Ovary (tissue), 9 donors: ENCODE measurements around the gene CACNA2D1. TPM values are rescaled to one million over a fixed set of nuclear protein-coding genes. Genes with fewer than 3 reads are reported as not detected.

Source experiments
- DNase-seq, 5 donors: peaks; one replicate each; pipeline ENCODE4 v3.0.0-alpha.2; 2019 to 2020
- H3K27ac ChIP-seq, 2 donors: fragments of 200-600 bp; one replicate each; pipeline versions ENCODE4 v1.5.1 to v1.8.0; 2019 to 2022
- H3K27me3 ChIP-seq: fragments of 200-600 bp; one replicate; pipeline ENCODE4 v1.8.0; 2022
- H3K36me3 ChIP-seq: fragments of 200-600 bp; sonication (generic); one replicate; pipeline ENCODE4 v1.5.1; 2019
- H3K4me1 ChIP-seq: one replicate; pipeline ENCODE4 v1.8.1; 2013; ENCODE audit warnings: mild to moderate bottlenecking, moderate library complexity; ENCODE audit not compliant: insufficient read depth
- H3K4me3 ChIP-seq: fragments of 200-600 bp; sonication (generic); one replicate; pipeline ENCODE4 v1.5.1; 2017
- H3K9me3 ChIP-seq, 2 donors: fragments of 200-600 bp in 1 of 2; sonication (generic) in 1 of 2; one replicate each; pipeline versions ENCODE4 v1.5.1 to v1.8.1; 2013 to 2019; ENCODE audit warnings: mild to moderate bottlenecking in 1 of 2, moderate library complexity in 1 of 2
- EP300 ChIP-seq: sonication (generic); formaldehyde crosslinking; IDR thresholded peaks from one replicate; pipeline ENCODE4 v1.6.1; 2017; ENCODE audit warnings: antibody characterized with exemption
- POLR2A ChIP-seq: fragments of 450-650 bp; IDR thresholded peaks from one replicate; pipeline ENCODE4 v1.6.1; 2017; ENCODE audit warnings: antibody characterized with exemption, mild to moderate bottlenecking, moderate library complexity
- WGBS, 3 donors: extraction: QIAGEN DNeasy Blood & Tissue Kit in 1 of 3; methylation state at CpG; one replicate each; pipeline versions ENCODE4 v1.1.5 to v1.1.7; 2013 to 2017; 5-methylcytosine and 5-hydroxymethylcytosine counted together
- intact Hi-C, 4 donors: fragments of 100-400 bp; cut with DNase I; formaldehyde crosslinking; loops; one replicate each; pipeline versions ENCODE4 v1.11.0 to v1.15.1; 2022 to 2023
- polyA plus RNA-seq, 2 donors: library from polyadenylated mRNA; stranded (reverse); fragments of 200-250 nt in 1 of 2; fragments of 350-450 nt in 1 of 2; fragmentation: Illumina TruSeq in 1 of 2; extraction: RNeasy Lipid Tissue Mini Kit (QIAGEN cat#74804) in 1 of 2; gene quantifications; one replicate each; pipeline ENCODE4 v1.2.3, GENCODE V29; 2013 to 2014
- total RNA-seq, 7 donors: library from RNA; depleted of rRNA in 2 of 7; stranded (reverse); fragments of >200 nt in 2 of 7; fragmentation: NEBNext Ultra II Directional in 3 of 7; extraction: Animal tissue kit (Norgen Biotek cat#: 25700) in 3 of 7; gene quantifications; one replicate each; pipeline versions ENCODE4 v1.1.0 to v1.2.4, GENCODE V29; 2016 to 2023
- TF ChIP-seq, protein P1 (sequence below), 3 donors: fragments of 450-650 bp in 2 of 3; fragments of 200-600 bp in 1 of 3; IDR thresholded peaks; one replicate each; pipeline versions ENCODE4 v1.5.1 to v1.8.0; 2016 to 2022; ENCODE audit warnings: antibody characterized with exemption in 3 of 3, mild to moderate bottlenecking in 1 of 3
- donor health status: DM: no; HTN: no; CAD: no; lungs with moderate emphysema.
- donor health status: DM: no; HTN: no; CAD: no.
- donor health status: Bipolar disorder and iron deficiency.
- donor health status: DM: yes; HTN: yes; CAD: no.
- donor health status: DM: no; HTN: no; CAD: no.
- donor health status: DM: yes; HTN: yes; CAD: no.

CACNA2D1 gene
- total and polyA plus RNA-seq, 9 donors, result 6.6 to 34.2 (median 18.8) TPM

- no peak overlapping the region for H3K27ac ChIP-seq
- H3K9me3 ChIP-seq, result no peaks in the 10 kb centered on the region
- H3K27me3 ChIP-seq, result no peaks in the 10 kb centered on the region
- TF ChIP-seq, protein P1, sequence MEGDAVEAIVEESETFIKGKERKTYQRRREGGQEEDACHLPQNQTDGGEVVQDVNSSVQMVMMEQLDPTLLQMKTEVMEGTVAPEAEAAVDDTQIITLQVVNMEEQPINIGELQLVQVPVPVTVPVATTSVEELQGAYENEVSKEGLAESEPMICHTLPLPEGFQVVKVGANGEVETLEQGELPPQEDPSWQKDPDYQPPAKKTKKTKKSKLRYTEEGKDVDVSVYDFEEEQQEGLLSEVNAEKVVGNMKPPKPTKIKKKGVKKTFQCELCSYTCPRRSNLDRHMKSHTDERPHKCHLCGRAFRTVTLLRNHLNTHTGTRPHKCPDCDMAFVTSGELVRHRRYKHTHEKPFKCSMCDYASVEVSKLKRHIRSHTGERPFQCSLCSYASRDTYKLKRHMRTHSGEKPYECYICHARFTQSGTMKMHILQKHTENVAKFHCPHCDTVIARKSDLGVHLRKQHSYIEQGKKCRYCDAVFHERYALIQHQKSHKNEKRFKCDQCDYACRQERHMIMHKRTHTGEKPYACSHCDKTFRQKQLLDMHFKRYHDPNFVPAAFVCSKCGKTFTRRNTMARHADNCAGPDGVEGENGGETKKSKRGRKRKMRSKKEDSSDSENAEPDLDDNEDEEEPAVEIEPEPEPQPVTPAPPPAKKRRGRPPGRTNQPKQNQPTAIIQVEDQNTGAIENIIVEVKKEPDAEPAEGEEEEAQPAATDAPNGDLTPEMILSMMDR (IDR thresholded peaks at IDR 0.05), result no peak
- no peak for TF ChIP-seq POLR2A
- TF ChIP-seq EP300, result no peak
- H3K4me3 ChIP-seq, result no peak overlapping the region
- DNase-seq, result no peak
- intact Hi-C loops, result no loop called here
- peaks cover 6% of the 10 kb centered on the region for H3K4me1 ChIP-seq
- H3K36me3 ChIP-seq, result no peaks in the 10 kb centered on the region
Measured at GRCh38 chr7:82212466-82212865, 231.1 kb downstream of the CACNA2D1 start.

GRCh38 chr7:82211333-82211732 lies 232.2 kb downstream of the CACNA2D1 start:
- WGBS, 3 donors, result 95 to 97% (median 96%) methylated on average over 1 of the region's 1 CpG
- Histone ChIP-seq H3K27ac (no peak overlapping the region), H3K9me3 (no peaks in the 10 kb centered on the region), H3K4me3 (no peak overlapping the region), H3K4me1 (peaks cover 6% of the 10 kb centered on the region), H3K36me3 (no peaks in the 10 kb centered on the region), H3K27me3 (no peaks in the 10 kb centered on the region)
- intact Hi-C loops, result no loop called here
- TF ChIP-seq POLR2A (no peak), EP300 (no peak)
- TF ChIP-seq, protein P1 (IDR thresholded peaks at IDR 0.05), result no peak
- no peak for DNase-seq

- TF ChIP-seq EP300 (no peak), POLR2A (no peak)
- TF ChIP-seq, protein P1 (IDR thresholded peaks at IDR 0.05), result no peak
- Histone ChIP-seq H3K27me3 (no peaks in the 10 kb centered on the region), H3K4me3 (no peak overlapping the region), H3K4me1 (peaks cover 6% of the 10 kb centered on the region), H3K27ac (no peak overlapping the region), H3K9me3 (no peaks in the 10 kb centered on the region), H3K36me3 (no peaks in the 10 kb centered on the region)
- DNase-seq, result no peak
- intact Hi-C loops, result no loop called here
- 39 to 48% (median 41%) methylated on average over 2 of the region's 2 CpGs for WGBS, 3 donors
Measured at GRCh38 chr7:82210416-82211184, 233.0 kb downstream of the CACNA2D1 start.

DNA sequence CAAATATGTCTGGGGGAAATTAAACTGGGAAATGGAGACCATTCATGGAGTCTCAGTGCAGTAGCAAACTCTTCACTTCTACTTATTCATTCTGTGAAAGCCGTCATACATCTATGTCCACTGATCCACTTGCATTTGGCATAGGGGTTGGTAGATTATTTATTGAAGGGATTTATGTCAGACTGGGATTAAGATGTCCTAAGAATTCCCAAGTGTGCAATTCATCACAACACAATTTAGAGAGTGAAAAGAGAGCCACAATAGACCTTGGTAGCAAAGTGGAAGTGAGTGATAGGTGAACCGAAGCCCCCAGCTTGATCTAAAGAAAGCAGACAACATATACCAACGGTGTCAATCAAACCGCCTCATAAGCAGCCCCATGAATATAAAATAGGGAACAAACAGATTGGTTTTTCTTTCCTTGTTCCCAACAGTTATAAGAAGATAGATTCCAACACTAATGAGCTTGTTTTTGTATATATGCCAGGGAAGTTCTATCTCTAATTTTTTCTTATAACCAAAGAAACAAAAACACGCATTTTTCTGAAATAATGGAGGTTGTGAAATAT lies 234.3 kb downstream of the CACNA2D1 start:
- intact Hi-C loops, result no loop called here
- no peak overlapping the region for H3K4me3 ChIP-seq
- DNase-seq, result no peak
- H3K4me1 ChIP-seq, result peaks cover 6% of the 10 kb centered on the region
- H3K36me3 ChIP-seq, result no peaks in the 10 kb centered on the region
- no peak for TF ChIP-seq EP300
- H3K27ac ChIP-seq, result no peak overlapping the region
- H3K9me3 ChIP-seq, result no peaks in the 10 kb centered on the region
- WGBS, 3 donors, result 60 to 72% (median 62%) methylated on average over 5 of the region's 5 CpGs
- no peaks in the 10 kb centered on the region for H3K27me3 ChIP-seq

DNA sequence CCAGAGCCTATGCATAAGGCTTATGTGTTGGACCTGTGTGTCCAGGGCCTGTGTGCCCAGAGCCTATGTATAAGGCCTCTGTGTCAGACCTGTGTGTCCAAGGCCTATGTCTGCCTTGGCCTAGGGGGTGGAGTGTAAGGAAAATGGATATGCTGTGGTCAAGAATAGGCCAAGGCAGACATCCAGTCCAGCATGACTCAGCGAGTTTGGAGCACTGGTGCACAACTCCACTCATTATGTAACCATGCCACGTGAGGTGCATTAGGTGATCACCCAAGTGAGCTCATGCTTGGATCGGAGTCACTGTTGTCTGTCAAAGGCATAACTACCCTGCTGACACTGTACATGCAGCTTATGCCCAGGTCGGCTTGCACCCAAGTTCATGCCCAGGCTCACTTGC lies 238.9 kb downstream of the CACNA2D1 start:
- no peak overlapping the region for H3K4me3 ChIP-seq
- no peak for DNase-seq
- H3K27ac ChIP-seq, result no peak overlapping the region
- no peaks in the 10 kb centered on the region for H3K36me3 ChIP-seq
- H3K27me3 ChIP-seq, result no peaks in the 10 kb centered on the region
- intact Hi-C loops, result no loop called here
- H3K9me3 ChIP-seq, result no peaks in the 10 kb centered on the region
- no peaks in the 10 kb centered on the region for H3K4me1 ChIP-seq
- WGBS, 3 donors, result 91 to 97% (median 96%) methylated on average over 4 of the region's 4 CpGs
- TF ChIP-seq, protein P1 (IDR thresholded peaks at IDR 0.05), result no peak
- TF ChIP-seq POLR2A (no peak), EP300 (no peak)
